Heart left ventricle (tissue), 13 donors: ENCODE data around the gene MLPH.

Experiments
- CTCF ChIP-seq, 12 donors: fragments of 200-600 bp; sonication (generic) in 4 of 12; IDR thresholded peaks; one replicate each; pipeline versions ENCODE4 v1.5.0 to v1.8.0; 2018 to 2022; ENCODE audit warnings: antibody characterized with exemption in 12 of 12, mild to moderate bottlenecking in 5 of 12
- POLR2A ChIP-seq, 2 donors: fragments of 450-650 bp; IDR thresholded peaks; one replicate each; pipeline ENCODE4 v1.6.1; 2017; ENCODE audit warnings: antibody characterized with exemption in 2 of 2, mild to moderate bottlenecking in 2 of 2, moderate library complexity in 2 of 2
- donor health status: ischemic (EF 13 %, LVEDD 7.1; RV severe dilation, severe dysfunction).
- donor health status: DM: no; HTN: yes; CAD: no.
- donor health status: DM: no; HTN: no; CAD: no.
- donor health status: ischemic (EF 25% LVEDD 6.9; RV normal size, moderate dysfunction).
- donor health status: ischemic (EF 25% LVEDD 5.7; RV mildly dilated, moderate dysfunction).
- donor health status: ischemic (EF 35%, LVEDD 5.7; RV mildly dilated, moderate dysfunction).
- donor health status: nonischemic (EF 11% LVEDD 7.7; RV severe dilation, severe dysfunction).
- donor health status: DM: yes; HTN: yes; CAD: no.
- donor health status: PGD.
- donor health status: ischemic (EF 29% LVEDD 5.4; RV normal size, mild dysfunction).
- donor health status: nonischemic (EF 23%, LVEDD 6.1; RV moderate dilation, normal function).

- no peak for TF ChIP-seq CTCF (IDR thresholded peaks at IDR 0.05)
- TF ChIP-seq POLR2A (IDR thresholded peaks at IDR 0.05): no peak
Observed at GRCh38 chr2:237593596-237594320, 106.7 kb downstream of the MLPH start.
